ENCODE data around the gene SPINT2. TPM values are rescaled to one million over a fixed set of nuclear protein-coding genes. Genes with fewer than 3 reads are reported as not detected.
A peak's percentile ranks its signal among the peaks of the same experiment; 100 is the strongest.

Gene SPINT2
- total and polyA plus RNA-seq, 2 donors (not counting 1 experiment from before 2014, with no cell fraction given), result 50.0 to 70.0 TPM

DNA sequence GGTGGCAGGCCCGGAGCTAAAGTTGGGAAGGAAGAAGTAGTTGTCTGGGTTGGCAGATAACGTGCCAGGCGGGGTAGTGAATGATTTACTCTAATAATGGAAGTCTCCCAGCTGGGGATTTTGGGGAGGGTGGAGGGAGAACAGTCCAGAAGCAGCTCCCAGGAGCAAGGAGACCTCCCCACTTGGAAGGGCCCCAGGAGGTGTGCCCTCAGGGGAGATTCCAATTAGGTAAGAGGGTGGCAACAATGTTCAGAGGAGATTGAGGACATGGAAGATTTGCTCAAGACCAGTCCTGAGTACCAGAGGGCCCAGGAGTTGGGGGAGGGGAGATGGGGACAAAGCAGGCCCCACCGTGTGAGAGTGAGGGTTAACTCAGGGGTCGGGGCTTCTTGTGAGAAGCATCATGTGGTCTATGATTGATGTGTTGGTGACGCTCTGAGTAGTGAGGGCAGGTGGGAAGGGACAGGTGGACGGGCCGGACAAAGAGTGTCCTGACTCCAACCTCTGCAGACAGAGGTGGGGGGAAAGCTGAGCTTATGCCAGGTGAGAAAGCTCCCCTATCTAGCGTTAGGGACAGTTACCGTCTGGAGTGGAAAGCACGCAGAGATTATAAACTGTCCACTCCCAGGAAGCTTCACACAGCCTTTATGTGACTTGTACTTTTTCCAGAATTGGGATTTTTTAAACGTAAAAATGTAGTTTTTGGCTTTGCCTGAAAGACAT lies 3.5 kb downstream of the SPINT2 start:
- H3K27me3 Mint-ChIP-seq, result no peaks in the 10 kb centered on the region
- no peaks in the 10 kb centered on the region for H3K27me3 ChIP-seq (replicated peaks in 1 of 4; ENCODE audit: control extremely low read depth in 1 of 4, control insufficient read depth in 3 of 4, insufficient read depth in 4 of 4, low read length in 3 of 4)
- no peak overlapping the region for H2AFZ ChIP-seq (ENCODE audit: insufficient read depth, low read depth, low read length, poor library complexity, severe bottlenecking)
- peaks cover 12% of the 10 kb centered on the region for H4K20me1 ChIP-seq (ENCODE audit: control insufficient read depth, insufficient read depth, low read length, poor library complexity, severe bottlenecking)
- H3K9me3 ChIP-seq (ENCODE audit: control extremely low read depth in 1 of 3, control insufficient read depth in 2 of 3, insufficient read depth in 1 of 3, low read length in 2 of 3), result no peaks in the 10 kb centered on the region
- 76% methylated on average over 8 of the region's 12 CpGs for WGBS (ENCODE audit: insufficient coverage)
- no peak overlapping the region for H3K4me2 ChIP-seq (replicated peaks; ENCODE audit: low read depth, low read length, poor library complexity, severe bottlenecking)
- no peak overlapping the region for H3K4me3 ChIP-seq (ENCODE audit: control extremely low read depth in 1 of 5, extremely low read depth in 1 of 5, insufficient read depth in 1 of 5, low read depth in 2 of 5, low read length in 4 of 5)
- peaks cover 41% of the 10 kb centered on the region for H3K4me1 Mint-ChIP-seq
- H3K79me2 ChIP-seq (ENCODE audit: control insufficient read depth, insufficient read depth, low read length), result peaks cover 62% of the 10 kb centered on the region
- H3K4me3 Mint-ChIP-seq, result no peak overlapping the region
- no peaks in the 10 kb centered on the region for H3K36me3 ChIP-seq (replicated peaks in 1 of 2; ENCODE audit: control extremely low read depth in 1 of 2, control insufficient read depth in 1 of 2, extremely low read depth in 1 of 2, insufficient read depth in 2 of 2, low read length in 1 of 2)
- H3K27ac Mint-ChIP-seq, result peak overlapping the region; percentile 20
- no peaks in the 10 kb centered on the region for H3K9me3 Mint-ChIP-seq (ENCODE audit: insufficient read depth)
- CTCF ChIA-PET, result interaction anchor here (0.7 to 1.0 kb wide), 2 partner anchors 9 to 370 kb away, joined by 3 read pairs; no protein-coding TSS in a partner anchor
- POLR2A ChIA-PET, result interaction anchor here (0.7 kb wide), 1 partner anchor 147 kb away, joined by 3 read pairs; no protein-coding TSS in a partner anchor
- H3K27ac ChIP-seq (ENCODE audit: low read length in 2 of 2), result peak overlapping the region in 1 of 2 donors; percentile 30
- TF ChIP-seq EZH2 (IDR thresholded peaks at IDR 0.05; ENCODE audit: borderline replicate concordance, insufficient read depth, low read depth, low read length, poor library complexity, severe bottlenecking), result no peak
- TF ChIP-seq, protein P1, sequence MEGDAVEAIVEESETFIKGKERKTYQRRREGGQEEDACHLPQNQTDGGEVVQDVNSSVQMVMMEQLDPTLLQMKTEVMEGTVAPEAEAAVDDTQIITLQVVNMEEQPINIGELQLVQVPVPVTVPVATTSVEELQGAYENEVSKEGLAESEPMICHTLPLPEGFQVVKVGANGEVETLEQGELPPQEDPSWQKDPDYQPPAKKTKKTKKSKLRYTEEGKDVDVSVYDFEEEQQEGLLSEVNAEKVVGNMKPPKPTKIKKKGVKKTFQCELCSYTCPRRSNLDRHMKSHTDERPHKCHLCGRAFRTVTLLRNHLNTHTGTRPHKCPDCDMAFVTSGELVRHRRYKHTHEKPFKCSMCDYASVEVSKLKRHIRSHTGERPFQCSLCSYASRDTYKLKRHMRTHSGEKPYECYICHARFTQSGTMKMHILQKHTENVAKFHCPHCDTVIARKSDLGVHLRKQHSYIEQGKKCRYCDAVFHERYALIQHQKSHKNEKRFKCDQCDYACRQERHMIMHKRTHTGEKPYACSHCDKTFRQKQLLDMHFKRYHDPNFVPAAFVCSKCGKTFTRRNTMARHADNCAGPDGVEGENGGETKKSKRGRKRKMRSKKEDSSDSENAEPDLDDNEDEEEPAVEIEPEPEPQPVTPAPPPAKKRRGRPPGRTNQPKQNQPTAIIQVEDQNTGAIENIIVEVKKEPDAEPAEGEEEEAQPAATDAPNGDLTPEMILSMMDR (IDR thresholded peaks at IDR 0.05), result no peak
- ATAC-seq (ENCODE audit: low read depth), result no peak
- H3K4me1 ChIP-seq (ENCODE audit: control insufficient read depth in 2 of 2, insufficient read depth in 2 of 2, low read length in 2 of 2), result peaks cover 20 to 24% of the 10 kb centered on the region in 2 donors
- H3K9ac ChIP-seq (ENCODE audit: low read length), result no peak overlapping the region
- intact Hi-C loops (cut with micrococcal nuclease), result no loop called here
- DNase-seq, result no peak

DNA sequence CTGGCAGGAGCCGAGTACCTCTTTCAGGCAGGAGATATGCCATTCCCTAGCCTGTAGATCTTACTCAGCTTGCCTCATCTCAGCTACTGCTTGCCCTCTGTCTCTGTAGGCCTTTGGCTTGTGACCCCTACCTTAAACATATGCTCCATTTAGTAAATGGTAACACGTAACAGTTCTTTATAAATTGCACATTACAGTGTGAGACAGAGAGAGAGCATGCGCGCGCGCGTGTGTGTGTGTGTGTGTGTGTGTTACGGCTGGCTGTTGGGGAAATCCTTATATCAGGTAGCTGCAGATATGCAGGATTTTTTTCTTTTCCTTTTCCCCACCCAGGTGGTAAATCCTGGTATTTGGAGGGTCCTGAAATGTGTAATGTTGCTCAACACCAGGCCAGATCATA lies 4.2 kb downstream of the SPINT2 start:
- DNase-seq (peak; percentile 37), ATAC-seq (ENCODE audit: low read depth) (no peak)
- H3K27me3 Mint-ChIP-seq, result no peaks in the 10 kb centered on the region
- no peaks in the 10 kb centered on the region for H3K36me3 ChIP-seq (replicated peaks in 1 of 2; ENCODE audit: control extremely low read depth in 1 of 2, control insufficient read depth in 1 of 2, extremely low read depth in 1 of 2, insufficient read depth in 2 of 2, low read length in 1 of 2)
- H3K4me3 Mint-ChIP-seq, result no peak overlapping the region
- H3K4me2 ChIP-seq (replicated peaks; ENCODE audit: low read depth, low read length, poor library complexity, severe bottlenecking), result no peak overlapping the region
- no peaks in the 10 kb centered on the region for H3K9me3 Mint-ChIP-seq (ENCODE audit: insufficient read depth)
- peak overlapping the region; percentile 53 for H3K27ac Mint-ChIP-seq
- no peaks in the 10 kb centered on the region for H3K9me3 ChIP-seq (ENCODE audit: control extremely low read depth in 1 of 3, control insufficient read depth in 2 of 3, insufficient read depth in 1 of 3, low read length in 2 of 3)
- peaks cover 61% of the 10 kb centered on the region for H3K79me2 ChIP-seq (ENCODE audit: control insufficient read depth, insufficient read depth, low read length)
- WGBS (ENCODE audit: insufficient coverage), result 100% methylated on average over 1 of the region's 8 CpGs
- H3K9ac ChIP-seq (ENCODE audit: low read length), result no peak overlapping the region
- H3K4me1 Mint-ChIP-seq, result peaks cover 39% of the 10 kb centered on the region
- H3K27me3 ChIP-seq (replicated peaks in 1 of 4; ENCODE audit: control extremely low read depth in 1 of 4, control insufficient read depth in 3 of 4, insufficient read depth in 4 of 4, low read length in 3 of 4), result no peaks in the 10 kb centered on the region
- H3K4me1 ChIP-seq (ENCODE audit: control insufficient read depth in 2 of 2, insufficient read depth in 2 of 2, low read length in 2 of 2), result peaks cover 14 to 18% of the 10 kb centered on the region in 2 donors
- no peak overlapping the region for H3K4me3 ChIP-seq (ENCODE audit: control extremely low read depth in 1 of 5, extremely low read depth in 1 of 5, insufficient read depth in 1 of 5, low read depth in 2 of 5, low read length in 4 of 5)
- H3K27ac ChIP-seq (ENCODE audit: low read length in 2 of 2), result no peak overlapping the region
- H4K20me1 ChIP-seq (ENCODE audit: control insufficient read depth, insufficient read depth, low read length, poor library complexity, severe bottlenecking), result peaks cover 12% of the 10 kb centered on the region
- intact Hi-C loops (cut with micrococcal nuclease), result no loop called here
- CTCF ChIA-PET, result interaction anchor here (0.5 to 0.7 kb wide), 2 partner anchors 9 to 87 kb away, joined by 3 to 4 read pairs; no protein-coding TSS in a partner anchor
- POLR2A ChIA-PET, result interaction anchor here (0.7 kb wide), 1 partner anchor 148 kb away, joined by 3 read pairs; no protein-coding TSS in a partner anchor
- H2AFZ ChIP-seq (ENCODE audit: insufficient read depth, low read depth, low read length, poor library complexity, severe bottlenecking), result no peak overlapping the region
- TF ChIP-seq, protein P1 (IDR thresholded peaks at IDR 0.05), result no peak
- TF ChIP-seq EZH2 (IDR thresholded peaks at IDR 0.05; ENCODE audit: borderline replicate concordance, insufficient read depth, low read depth, low read length, poor library complexity, severe bottlenecking), result no peak

All from B cell (primary cell).